GM12878 (cell line): ENCODE results near the gene DLK2. TPM values are rescaled to one million over a fixed set of nuclear protein-coding genes. Genes with fewer than 3 reads are reported as not detected.

Experiments
- ATAC-seq: fragments of 200-7000 bp; cut with Tn5 transposase; 3 replicates; pipeline ENCODE4 v1.9.1; 2020; ENCODE audit warnings: mild to moderate bottlenecking, moderate library complexity
- BruUV-seq: library from RNA; stranded (reverse); fragments of 400-500 nt; replicated peaks from 2 replicates; lab custom pipeline; 2021; lab: Mats Ljungman, UMichigan
- CTCF ChIA-PET: fragments of 300-600 bp; sonication (Branson Sonifier 250); formaldehyde crosslinking; extraction: SDS; loops from one replicate; lab custom pipeline; 2021; ENCODE audit warnings: inconsistent platforms; lab: Yijun Ruan, JAX
- POLR2A ChIA-PET: fragments of 350-600 bp; formaldehyde crosslinking; extraction: SDS; loops from one replicate; lab custom pipeline; 2021; ENCODE audit warnings: inconsistent platforms; lab: Charles Lee
- RAD21 ChIA-PET: fragments of 300-600 bp; sonication (Branson Sonifier 250); formaldehyde crosslinking; loops from one replicate; lab custom pipeline; 2023; ENCODE audit warnings: antibody characterized with exemption; ENCODE audit not compliant: unreplicated experiment; lab: Charles Lee
- SMC1A ChIA-PET: fragments of 300-600 bp; sonication (Branson Sonifier 250); formaldehyde crosslinking; loops from one replicate; lab custom pipeline; 2023; ENCODE audit not compliant: unreplicated experiment, uncharacterized antibody; lab: Charles Lee
- DNase-seq: peaks from one replicate; pipeline ENCODE4 v3.0.0-alpha.2; 2011; ENCODE audit warnings: low read depth, low spot score
- FAIRE-seq: peaks from 3 replicates; lab custom pipeline; 2011; peaks lifted over from hg19 to GRCh38; lab: Jason Lieb, UNC
- H2AFZ ChIP-seq: 2 replicates; pipeline ENCODE4 v1.6.0; 2011; ENCODE audit warnings: low read depth, low read length, control low read depth; ENCODE audit not compliant: control insufficient read depth
- H3K27ac ChIP-seq: 2 replicates; pipeline ENCODE4 v1.5.1; 2011; ENCODE audit warnings: control low read depth; ENCODE audit not compliant: control insufficient read depth, insufficient read depth
- H3K27me3 ChIP-seq, 2 experiments: replicated peaks in 1 of 2; 2 replicates each; pipeline versions ENCODE4 v1.6.0 to v1.6.1; 2011; ENCODE audit warnings: low read length in 1 of 2; ENCODE audit not compliant: control insufficient read depth in 2 of 2, insufficient read depth in 2 of 2
- H3K36me3 ChIP-seq, 2 experiments: 2 replicates each; pipeline ENCODE4 v1.5.1; 2011; ENCODE audit warnings: low read length in 1 of 2; ENCODE audit not compliant: control insufficient read depth in 2 of 2, insufficient read depth in 2 of 2
- H3K4me1 ChIP-seq: 2 replicates; pipeline ENCODE4 v1.6.1; 2011; ENCODE audit warnings: mild to moderate bottlenecking, low read length, moderate library complexity, mixed read lengths; ENCODE audit not compliant: control insufficient read depth, insufficient read depth
- H3K4me2 ChIP-seq: 2 replicates; pipeline ENCODE4 v1.6.0; 2011; ENCODE audit warnings: control low read depth; ENCODE audit not compliant: control insufficient read depth, insufficient read depth
- H3K4me3 ChIP-seq: fragments of 200-600 bp; sonication (generic); 2 replicates; pipeline ENCODE4 v1.5.1; 2016
- H3K79me2 ChIP-seq: 2 replicates; pipeline ENCODE4 v1.6.0; 2011; ENCODE audit warnings: low read length; ENCODE audit not compliant: control insufficient read depth, insufficient read depth
- H3K9ac ChIP-seq: 2 replicates; pipeline ENCODE4 v1.8.0; 2011; ENCODE audit warnings: low read length, control low read depth, mixed read lengths; ENCODE audit not compliant: control insufficient read depth, insufficient read depth
- H3K9me3 ChIP-seq: replicated peaks from 3 replicates; pipeline ENCODE4 v1.5.1; 2011; ENCODE audit warnings: mild to moderate bottlenecking, low read length; ENCODE audit not compliant: control insufficient read depth, insufficient read depth
- H4K20me1 ChIP-seq: 2 replicates; pipeline ENCODE4 v1.6.0; 2011; ENCODE audit not compliant: control insufficient read depth, insufficient read depth
- ATF7 ChIP-seq: fragments of 450-650 bp; IDR thresholded peaks from 2 replicates; pipeline ENCODE4 v1.6.1; 2016; ENCODE audit warnings: low read depth, mild to moderate bottlenecking
- BACH1 ChIP-seq: fragments of 450-650 bp; IDR thresholded peaks from 2 replicates; pipeline ENCODE4 v1.6.1; 2017; ENCODE audit warnings: mild to moderate bottlenecking, borderline replicate concordance
- CTCF ChIP-seq, 3 experiments: IDR thresholded peaks in 2 of 3; conservative IDR thresholded peaks in 1 of 3; 2 replicates each; pipeline ENCODE4 v1.5.1; 2011; ENCODE audit warnings: low read depth in 3 of 3, low read length in 3 of 3, mild to moderate bottlenecking in 3 of 3, control low read depth in 2 of 3, moderate library complexity in 2 of 3, inconsistent platforms in 1 of 3, mixed read lengths in 1 of 3; ENCODE audit not compliant: control insufficient read depth in 2 of 3, insufficient read depth in 1 of 3; ENCODE audit errors: extremely low read depth in 1 of 3
- FOXK2 ChIP-seq: fragments of 450-650 bp; IDR thresholded peaks from 2 replicates; pipeline ENCODE4 v1.6.1; 2017; ENCODE audit warnings: mild to moderate bottlenecking, moderate library complexity
- MLLT1 ChIP-seq: fragments of 450-650 bp; IDR thresholded peaks from 2 replicates; pipeline ENCODE4 v1.6.1; 2016; ENCODE audit warnings: mild to moderate bottlenecking
- WGBS: methylation state at CpG from one replicate; pipeline ENCODE4 v1.1.6; 2016; ENCODE audit warnings: low lambda C conversion rate; ENCODE audit not compliant: insufficient replicate concordance, insufficient coverage; ENCODE audit errors: missing lambda C conversion rate; 5-methylcytosine and 5-hydroxymethylcytosine counted together
- in situ Hi-C: fragments of 300-500 bp; cut with MboI; formaldehyde crosslinking; loops from 9 replicates; pipeline ENCODE4 v1.14.3; 2018; ENCODE audit warnings: mixed read lengths
- intact Hi-C: fragments of 100-400 bp; cut with micrococcal nuclease; formaldehyde crosslinking; loops from one replicate; pipeline ENCODE4 v1.14.2; 2022; ENCODE audit not compliant: unreplicated experiment
- polyA plus RNA-seq, 11 experiments: library from polyadenylated mRNA; depleted of rRNA in 4 of 11; unstranded in 6 of 11; stranded (reverse) in 5 of 11; fragments of >200 nt; fragmentation: Nextera tagmentation in 4 of 11; fragmentation: Illumina TruSeq in 1 of 11; extraction: Ambion mirVana in 4 of 11; extraction: Trizol in 1 of 11; gene quantifications; 1 replicate in 1 of 11; 2 replicates in 10 of 11; pipeline versions ENCODE4 v1.2.1 to v1.2.3, GENCODE V29; 2011 to 2016; ENCODE audit warnings: inconsistent platforms in 2 of 11, missing spikeins in 2 of 11, low read depth in 1 of 11
- total RNA-seq, 4 experiments: library from RNA; depleted of rRNA in 3 of 4; stranded (reverse); fragments of >200 nt in 3 of 4; fragmentation: Illumina TruSeq in 1 of 4; extraction: Trizol in 1 of 4; gene quantifications; 2 replicates each; pipeline versions ENCODE4 v1.2.1 to v1.2.3, GENCODE V29; 2013 to 2021

The DLK2 gene
- total and polyA plus RNA-seq, 10 of the 15 experiments (the other 5 are each of a cell fraction or from before 2014, with no cell fraction given): 0.03 to 0.55 (median 0.38) TPM; not detected in 4

- H3K79me2 ChIP-seq: no peaks in the 10 kb centered on the region
- no peak overlapping the region for H3K9ac ChIP-seq
- ATAC-seq: no peak
- POLR2A ChIA-PET: interaction anchor here (0.5 to 0.6 kb wide), 2 partner anchors 37 to 53 kb away, joined by 3 read pairs; no protein-coding TSS in a partner anchor
- WGBS: 54% methylated on average over 4 of the region's 4 CpGs
- SMC1A ChIA-PET: interaction anchor here (1.0 to 1.3 kb wide), 2 partner anchors 10 to 37 kb away, joined by 4 to 5 read pairs; no protein-coding TSS in a partner anchor
- no peak overlapping the region for H3K27ac ChIP-seq
- intact Hi-C loops: no loop called here
- in situ Hi-C loops: no loop called here
- no peaks in the 10 kb centered on the region for H3K9me3 ChIP-seq
- no peak overlapping the region for H2AFZ ChIP-seq
- BruUV-seq: no TSS peak
- H3K4me1 ChIP-seq: no peaks in the 10 kb centered on the region
- peaks cover 7 to 8% of the 10 kb centered on the region in 2 experiments; a peak in 3 of 4 replicates for H3K36me3 ChIP-seq
- no peak overlapping the region for H3K4me3 ChIP-seq
- DNase-seq: no peak
- CTCF ChIA-PET: interaction anchor here (1.0 to 7.6 kb wide), 4 partner anchors 12 to 109 kb away, joined by 3 to 70 read pairs (median 4); partner anchors contain the start of gene LRRC73
- TF ChIP-seq MLLT1: no peak
- TF ChIP-seq BACH1: no peak
- peak in 2 of 3 experiments; percentile 14 to 22; a peak in 2 of 6 replicates for TF ChIP-seq CTCF (IDR thresholded peaks at IDR 0.05 in 2 of 3, conservative IDR thresholded peaks at IDR 0.05 in 1 of 3; ENCODE audit: control insufficient read depth in 2 of 3, extremely low read depth in 1 of 3, insufficient read depth in 1 of 3, low read depth in 3 of 3, low read length in 3 of 3)
- TF ChIP-seq FOXK2: no peak
- TF ChIP-seq ATF7: no peak
- FAIRE-seq: no peak
- no peak overlapping the region for H3K4me2 ChIP-seq
- RAD21 ChIA-PET: interaction anchor here (1.1 to 1.7 kb wide), 2 partner anchors 10 to 12 kb away, joined by 4 to 8 read pairs; no protein-coding TSS in a partner anchor
- H4K20me1 ChIP-seq: no peaks in the 10 kb centered on the region; the same call in 1 of the 2 replicates
- H3K27me3 ChIP-seq: no peaks in the 10 kb centered on the region
These were observed 40.1 kb upstream of the DLK2 start for GRCh38 chr6:43495409-43495941.
